Measurements from ENCODE around the gene NRG3.

Gene NRG3

GRCh38 chr10:82394987-82395386 is 520.0 kb downstream of the NRG3 start:
- Histone ChIP-seq H3K36me3 (ENCODE audit: insufficient read depth, low read length) (no peaks in the 10 kb centered on the region), H3K9me2 (ENCODE audit: low read depth, low read length) (no peaks in the 10 kb centered on the region), H2AFZ (ENCODE audit: low read length) (no peak overlapping the region), H3K27ac (ENCODE audit: low read depth, low read length, poor library complexity, severe bottlenecking) (peak overlapping the region; percentile 98), H3K9me3 (ENCODE audit: low read length) (no peaks in the 10 kb centered on the region), H3K4me1 (ENCODE audit: insufficient read depth, low read length, severe bottlenecking) (peaks cover 95% of the 10 kb centered on the region), H3K79me2 (ENCODE audit: insufficient read depth, low read length) (no peaks in the 10 kb centered on the region), H4K20me1 (ENCODE audit: insufficient read depth, low read length) (no peaks in the 10 kb centered on the region), H3K9ac (ENCODE audit: low read length) (no peak overlapping the region), H3F3A (ENCODE audit: insufficient read depth, low read length) (no peaks in the 10 kb centered on the region), H3K4me2 (ENCODE audit: low read length) (no peak overlapping the region; the same call in 1 of the 2 replicates), H3K27me3 (ENCODE audit: insufficient read depth, low read length) (no peaks in the 10 kb centered on the region), H3K4me3 (ENCODE audit: low read depth, low read length, poor library complexity, severe bottlenecking) (no peak overlapping the region)
- TF ChIP-seq EZH2 (IDR thresholded peaks at IDR 0.05; ENCODE audit: borderline replicate concordance, low read length) = no peak
- TF ChIP-seq CTCF (IDR thresholded peaks at IDR 0.05; ENCODE audit: low read length) = no peak

- Histone ChIP-seq H3K9me3 (ENCODE audit: low read length) (no peaks in the 10 kb centered on the region), H3K4me2 (ENCODE audit: low read length) (peak overlapping the region; percentile 47), H3K9me2 (ENCODE audit: low read depth, low read length) (no peaks in the 10 kb centered on the region), H2AFZ (ENCODE audit: low read length) (no peak overlapping the region), H3K27ac (ENCODE audit: low read depth, low read length, poor library complexity, severe bottlenecking) (peak overlapping the region; percentile 90), H3K36me3 (ENCODE audit: insufficient read depth, low read length) (no peaks in the 10 kb centered on the region), H3K4me3 (ENCODE audit: low read depth, low read length, poor library complexity, severe bottlenecking) (no peak overlapping the region), H3K79me2 (ENCODE audit: insufficient read depth, low read length) (no peaks in the 10 kb centered on the region), H3K9ac (ENCODE audit: low read length) (peak overlapping the region; percentile 64), H4K20me1 (ENCODE audit: insufficient read depth, low read length) (no peaks in the 10 kb centered on the region), H3F3A (ENCODE audit: insufficient read depth, low read length) (no peaks in the 10 kb centered on the region), H3K4me1 (ENCODE audit: insufficient read depth, low read length, severe bottlenecking) (peaks cover 94% of the 10 kb centered on the region), H3K27me3 (ENCODE audit: insufficient read depth, low read length) (no peaks in the 10 kb centered on the region)
- TF ChIP-seq EZH2 (IDR thresholded peaks at IDR 0.05; ENCODE audit: borderline replicate concordance, low read length) (no peak), CTCF (IDR thresholded peaks at IDR 0.05; ENCODE audit: low read length) (no peak)
Measured at GRCh38 chr10:82396886-82397285, 521.9 kb downstream of the NRG3 start.

- Histone ChIP-seq H3K9me2 (ENCODE audit: low read depth, low read length) (no peaks in the 10 kb centered on the region), H3F3A (ENCODE audit: insufficient read depth, low read length) (no peaks in the 10 kb centered on the region), H3K79me2 (ENCODE audit: insufficient read depth, low read length) (no peaks in the 10 kb centered on the region), H2AFZ (ENCODE audit: low read length) (no peak overlapping the region), H3K27me3 (ENCODE audit: insufficient read depth, low read length) (no peaks in the 10 kb centered on the region), H3K36me3 (ENCODE audit: insufficient read depth, low read length) (no peaks in the 10 kb centered on the region), H3K27ac (ENCODE audit: low read depth, low read length, poor library complexity, severe bottlenecking) (peak overlapping the region; percentile 90), H4K20me1 (ENCODE audit: insufficient read depth, low read length) (no peaks in the 10 kb centered on the region), H3K9me3 (ENCODE audit: low read length) (no peaks in the 10 kb centered on the region), H3K4me1 (ENCODE audit: insufficient read depth, low read length, severe bottlenecking) (peaks cover 94% of the 10 kb centered on the region), H3K4me3 (ENCODE audit: low read depth, low read length, poor library complexity, severe bottlenecking) (no peak overlapping the region), H3K9ac (ENCODE audit: low read length) (peak overlapping the region; percentile 64), H3K4me2 (ENCODE audit: low read length) (peak overlapping the region; percentile 47)
- TF ChIP-seq EZH2 (IDR thresholded peaks at IDR 0.05; ENCODE audit: borderline replicate concordance, low read length) (no peak), CTCF (IDR thresholded peaks at IDR 0.05; ENCODE audit: low read length) (no peak)
Measured at GRCh38 chr10:82397854-82398253, 522.9 kb downstream of the NRG3 start.
